Hindlimb muscle (tissue), 1 donor: ENCODE results near the gene ROCK2. TPM values are rescaled to one million over a fixed set of nuclear protein-coding genes. Genes with fewer than 3 reads are reported as not detected.

Experiments used
- DNase-seq: peaks from one replicate; pipeline ENCODE4 v3.0.0-alpha.2; 2013
- polyA plus RNA-seq: library from polyadenylated mRNA; unstranded; fragments of 120-200 nt; gene quantifications from one replicate; pipeline ENCODE4 v1.2.1, GENCODE V29; 2013; ENCODE audit not compliant: insufficient read length

ROCK2 gene
- polyA plus RNA-seq, 1 donor: 39.7 TPM

DNA sequence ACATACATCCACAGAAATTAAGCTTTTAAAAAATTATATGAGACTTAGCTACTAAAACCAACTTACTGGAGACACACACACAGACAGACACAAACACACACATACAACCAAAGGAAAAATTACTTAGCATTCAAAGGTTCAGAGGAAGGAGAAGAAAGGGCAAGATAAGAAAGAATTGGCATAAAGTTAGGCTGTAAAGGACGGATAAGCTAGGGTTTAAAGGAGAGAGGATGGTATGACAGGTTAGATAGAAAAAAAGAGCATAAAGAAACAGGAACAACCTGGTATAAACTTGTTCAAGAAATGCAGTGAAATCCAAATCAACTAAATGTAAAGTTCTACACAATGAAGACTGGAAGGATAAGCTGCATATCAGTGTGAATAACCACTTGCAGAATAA is 115.7 kb downstream of the ROCK2 start:
- no peak for DNase-seq

DNA sequence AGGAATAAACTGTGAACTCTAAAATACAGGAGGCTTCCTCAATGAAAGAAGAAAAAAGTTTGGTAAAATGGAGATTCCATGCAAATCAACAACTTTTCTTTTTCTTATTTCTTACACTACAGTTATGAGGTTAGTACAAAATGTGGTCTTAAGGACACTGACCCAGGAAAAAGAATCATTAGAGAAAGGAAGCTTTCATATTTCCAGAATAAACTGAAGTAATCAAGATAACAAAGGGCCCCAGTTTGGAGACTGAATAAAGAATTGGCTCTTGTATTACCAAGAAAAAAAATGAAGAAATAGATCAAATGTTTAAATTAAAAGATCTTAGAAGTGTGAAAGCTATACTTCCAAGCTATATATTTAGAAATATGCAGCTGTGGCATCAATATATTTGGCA is 116.8 kb downstream of the ROCK2 start:
- no peak for DNase-seq

GRCh38 chr2:11224887-11225286 is 119.5 kb downstream of the ROCK2 start:
- no peak for DNase-seq

GRCh38 chr2:11222845-11223244 is 121.6 kb downstream of the ROCK2 start:
- no peak for DNase-seq

DNA sequence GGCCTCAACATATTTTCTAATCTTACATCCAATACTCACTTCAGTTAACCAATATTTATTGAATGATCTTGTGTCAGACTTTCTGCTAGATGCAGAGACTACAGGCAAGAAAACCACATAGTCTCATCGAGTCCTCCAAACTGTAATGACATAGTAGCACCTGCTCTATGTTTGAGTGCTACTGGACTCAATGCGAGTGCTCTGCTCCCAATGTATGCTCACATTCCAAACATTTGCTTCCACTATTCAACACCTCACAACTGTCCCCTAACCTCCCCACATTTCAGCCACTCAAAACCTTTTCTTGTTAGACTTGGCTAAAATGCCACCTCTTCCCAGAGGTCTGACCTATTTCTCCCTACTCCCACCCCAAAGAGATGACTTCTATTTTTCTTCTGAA is 124.0 kb downstream of the ROCK2 start:
- DNase-seq: no peak

GRCh38 chr2:11215407-11215806 is 129.0 kb downstream of the ROCK2 start:
- DNase-seq: no peak

DNA sequence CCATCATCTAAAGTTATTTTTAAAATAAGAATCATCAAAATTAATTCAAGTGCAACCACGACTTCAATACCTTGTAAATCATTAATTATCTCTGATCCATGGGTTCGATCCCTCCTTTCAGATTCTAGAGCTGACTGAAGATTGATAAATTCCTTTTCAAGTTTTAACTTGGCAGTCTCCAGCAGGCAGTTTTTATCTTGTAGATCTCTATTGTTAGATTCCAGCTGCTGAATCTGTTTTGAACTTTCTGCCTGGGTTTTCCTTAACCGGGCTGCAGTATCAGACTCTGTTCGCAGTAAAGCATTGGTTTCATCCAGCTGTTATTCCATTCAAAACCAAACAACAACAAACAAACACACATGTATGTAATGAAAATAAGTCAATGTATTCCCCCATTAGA is 129.7 kb downstream of the ROCK2 start:
- DNase-seq: no peak

DNA sequence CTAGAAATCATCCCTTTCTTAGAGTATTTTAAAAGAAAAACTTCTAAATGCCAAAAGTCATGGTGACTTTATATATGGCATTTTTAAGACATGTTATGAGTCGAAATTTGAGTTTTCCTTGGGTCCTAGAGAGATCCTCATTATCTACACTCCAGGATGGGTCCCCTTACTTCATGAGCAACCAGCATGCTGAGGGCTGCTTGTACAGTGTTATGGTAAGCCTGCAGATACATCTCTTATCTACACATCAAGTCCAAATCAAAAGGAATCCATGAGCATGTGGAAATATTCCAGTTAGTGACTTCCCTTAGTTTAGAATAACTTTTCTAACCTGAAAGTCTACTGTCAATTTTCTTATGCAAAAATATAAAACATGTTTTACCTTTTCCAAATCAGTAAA is 130.5 kb downstream of the ROCK2 start:
- no peak for DNase-seq

GRCh38 chr2:11213090-11213638 is 131.3 kb downstream of the ROCK2 start:
- no peak for DNase-seq

- DNase-seq: no peak
These were observed 131.8 kb downstream of the ROCK2 start for GRCh38 chr2:11212645-11213044.

DNA sequence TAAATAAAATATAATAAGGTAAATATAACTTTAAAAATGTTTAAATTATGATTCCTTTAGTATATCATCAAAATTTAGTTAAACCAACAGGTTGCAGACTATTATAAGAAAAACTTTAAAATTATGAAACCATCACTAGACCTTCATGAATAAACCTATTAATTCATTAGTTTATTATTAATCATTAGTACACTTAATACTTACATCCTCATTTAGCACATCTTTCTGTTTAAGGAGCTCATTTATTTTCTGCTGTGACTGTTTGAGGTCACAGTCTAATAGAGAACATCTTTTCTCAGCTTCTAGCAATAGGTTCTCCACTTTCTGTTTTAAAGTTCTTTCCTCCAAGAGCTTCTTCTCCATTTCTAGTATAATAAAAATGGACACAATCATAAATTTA is 136.4 kb downstream of the ROCK2 start:
- no peak for DNase-seq

DNA sequence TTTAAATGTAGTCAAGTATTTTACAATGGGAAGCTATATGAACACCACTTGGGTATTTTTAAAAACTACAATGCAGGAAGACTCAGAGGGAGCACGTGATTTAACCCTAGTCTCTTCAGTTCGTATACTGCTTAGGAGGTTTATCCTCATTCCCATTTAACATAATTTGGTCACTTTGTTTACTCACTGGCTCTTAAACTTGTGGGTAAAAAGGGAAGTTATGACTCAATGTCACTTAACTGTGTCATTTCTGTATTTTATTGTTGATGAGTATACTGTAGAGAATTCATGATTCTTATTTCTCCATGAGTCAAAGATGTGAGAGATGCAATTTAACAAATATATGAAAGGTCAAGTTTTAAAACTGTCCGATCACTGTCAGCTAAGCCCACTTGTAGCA is 141.0 kb downstream of the ROCK2 start:
- no peak for DNase-seq

- no peak for DNase-seq
These were observed 142.5 kb downstream of the ROCK2 start for GRCh38 chr2:11201969-11202368.

- no peak for DNase-seq
These were observed 143.8 kb downstream of the ROCK2 start for GRCh38 chr2:11200651-11201050.

DNA sequence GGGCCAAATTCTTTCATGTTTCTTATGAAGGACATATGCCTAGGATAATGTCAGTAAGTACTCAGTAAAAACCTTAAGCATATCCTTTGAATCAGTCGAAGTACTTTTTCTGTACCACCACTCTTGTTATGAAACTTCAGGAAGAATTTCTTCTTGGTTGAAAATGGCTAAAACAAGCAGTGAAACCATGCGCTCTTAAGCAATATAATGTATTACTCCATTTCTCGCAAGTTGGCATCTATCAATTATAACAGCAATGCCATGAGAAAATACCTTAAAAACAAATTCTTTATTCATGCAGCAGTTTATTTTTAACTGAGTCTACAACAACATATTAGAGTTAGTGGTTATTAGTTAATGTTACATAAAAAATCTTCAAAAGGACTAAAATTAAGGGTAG is 148.2 kb downstream of the ROCK2 start:
- DNase-seq: no peak

DNA sequence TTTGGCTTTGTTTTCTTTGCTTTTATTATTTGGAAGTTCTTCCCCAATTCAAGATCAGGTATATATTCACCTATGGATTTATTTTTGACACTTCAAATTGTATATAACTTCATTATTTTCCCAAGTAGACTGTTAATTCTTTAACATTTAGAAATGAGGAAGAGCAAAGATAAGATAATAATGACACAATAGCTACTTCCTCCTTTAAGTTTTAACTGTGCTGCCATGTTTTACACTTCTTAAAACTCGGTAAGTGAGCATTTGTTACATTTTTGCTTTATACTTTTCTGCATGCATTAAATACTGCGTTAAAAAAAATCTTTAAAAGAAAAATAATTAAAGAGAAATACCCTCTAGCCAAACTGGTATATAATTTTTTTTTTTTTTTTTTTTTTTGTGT is 156.7 kb downstream of the ROCK2 start:
- DNase-seq: no peak

- DNase-seq: no peak
These were observed 157.3 kb downstream of the ROCK2 start for GRCh38 chr2:11187083-11187619.

DNA sequence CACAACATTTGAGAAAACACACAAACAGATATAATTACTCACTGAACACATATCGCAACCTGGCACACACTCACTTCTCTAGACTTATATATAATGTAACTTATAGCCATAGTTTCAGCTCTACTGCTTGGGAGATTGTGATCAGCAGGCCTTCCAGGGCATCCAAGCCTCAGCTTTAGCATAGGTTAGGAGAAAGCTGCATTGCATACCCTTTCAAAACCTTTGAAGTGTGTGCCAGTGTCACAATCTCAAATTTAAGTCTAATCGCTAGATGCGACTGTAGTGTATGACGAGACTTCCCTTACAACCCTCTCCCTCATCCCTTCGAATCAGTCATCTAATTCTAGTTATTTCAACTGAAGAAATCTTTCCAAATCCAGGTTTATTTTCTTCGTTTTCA is 158.3 kb downstream of the ROCK2 start:
- no peak for DNase-seq

- DNase-seq: no peak
These were observed 161.5 kb downstream of the ROCK2 start for GRCh38 chr2:11182951-11183350.

DNA sequence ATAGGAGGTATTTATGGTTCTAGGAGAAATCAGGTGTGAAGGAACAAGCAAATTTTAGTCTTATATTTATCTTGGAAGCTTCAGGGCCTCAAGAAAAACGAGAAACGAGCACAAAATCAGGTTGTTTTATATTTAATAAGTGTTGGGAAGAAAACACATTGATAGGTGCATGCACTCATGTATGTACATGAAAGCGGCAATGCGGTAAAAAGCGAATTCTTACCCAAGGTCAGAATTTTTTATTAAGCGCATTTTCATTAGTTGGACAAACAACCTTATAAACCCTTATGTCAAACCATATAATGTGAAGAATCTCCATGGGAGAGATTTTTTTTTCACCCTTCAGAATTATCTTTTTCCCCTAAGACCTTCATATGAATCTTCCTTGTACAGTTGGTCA is 163.8 kb downstream of the ROCK2 start:
- no peak for DNase-seq

GRCh38 chr2:11179899-11180298 is 164.5 kb downstream of the ROCK2 start:
- no peak for DNase-seq

DNA sequence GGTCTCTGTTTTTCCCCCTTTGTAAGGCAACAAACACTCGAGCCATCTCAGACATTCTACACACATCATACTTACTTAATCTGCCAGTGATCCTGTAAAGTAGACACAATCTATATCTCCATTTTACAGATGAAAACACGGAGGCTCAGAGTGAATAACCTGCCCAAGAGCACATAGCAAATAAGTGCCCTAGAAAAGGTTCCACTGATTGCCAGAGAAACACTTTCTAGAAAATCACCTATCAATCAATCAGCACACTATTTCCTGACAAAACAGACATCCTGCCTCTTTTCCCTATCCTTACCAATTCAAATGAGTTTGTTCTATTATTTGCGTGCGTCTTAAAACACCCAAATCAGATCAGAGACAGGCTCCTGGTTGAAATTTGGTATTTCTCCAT is 165.2 kb downstream of the ROCK2 start:
- no peak for DNase-seq

GRCh38 chr2:11177871-11178690 is 166.4 kb downstream of the ROCK2 start:
- no peak for DNase-seq

DNA sequence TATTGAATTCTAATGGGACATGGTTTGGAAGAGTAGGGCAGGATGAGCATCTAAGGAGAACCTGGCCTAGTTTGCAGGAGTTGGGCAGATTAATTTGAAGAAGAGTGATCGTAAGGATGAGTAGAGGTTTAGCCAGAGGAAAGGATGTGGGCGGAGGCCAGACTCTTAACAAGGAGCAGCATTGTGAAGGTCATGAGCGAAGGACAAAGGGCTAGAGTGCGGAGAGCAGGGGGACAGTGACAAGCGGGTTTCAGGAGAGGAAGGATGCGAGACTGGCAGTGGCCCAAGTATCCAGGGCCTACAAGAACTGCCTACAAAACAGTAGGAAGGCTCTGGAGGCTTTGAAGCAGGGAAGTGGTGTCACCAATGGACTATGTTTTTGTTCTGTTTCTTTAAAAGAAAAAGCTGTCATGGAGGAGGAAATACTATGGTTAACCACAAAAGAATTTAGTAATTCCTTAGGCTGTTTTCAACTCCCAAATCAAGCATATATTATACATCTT is 169.1 kb downstream of the ROCK2 start:
- no peak for DNase-seq
